HepG2 (cell line): ENCODE results near the gene CORO7.

Source experiments
- CHD2 ChIP-seq: IDR thresholded peaks from 2 replicates; pipeline ENCODE4 v1.6.1; 2011; ENCODE audit warnings: low read depth, low read length, improper control_type of control experiment
- CTCF ChIP-seq: sonication (generic); formaldehyde crosslinking; IDR thresholded peaks from 2 replicates; pipeline ENCODE4 v1.5.0; 2020; ENCODE audit warnings: mild to moderate bottlenecking, missing genetic modification reagents, moderate library complexity
- ZBTB3 ChIP-seq: sonication (generic); formaldehyde crosslinking; IDR thresholded peaks from 2 replicates; pipeline ENCODE4 v1.4.0; 2020; ENCODE audit warnings: low read depth, mild to moderate bottlenecking, moderate library complexity, missing genetic modification reagents, borderline replicate concordance
- ZNF552 ChIP-seq: sonication (generic); formaldehyde crosslinking; IDR thresholded peaks from 2 replicates; pipeline ENCODE4 v1.9.0; 2022; ENCODE audit warnings: missing genetic modification reagents, mild to moderate bottlenecking, borderline replicate concordance
- TF ChIP-seq, protein P1 (sequence below): sonication (generic); formaldehyde crosslinking; IDR thresholded peaks from 2 replicates; pipeline ENCODE4 v1.4.0; 2020; ENCODE audit warnings: mild to moderate bottlenecking, missing genetic modification reagents
- TF ChIP-seq, protein P2 (sequence below): sonication (generic); formaldehyde crosslinking; IDR thresholded peaks from 2 replicates; pipeline ENCODE4 v1.5.0; 2020; ENCODE audit warnings: missing genetic modification reagents, mild to moderate bottlenecking, borderline replicate concordance

- no peak for TF ChIP-seq ZBTB3 (CRISPR knock-in tag)
- no peak for TF ChIP-seq CTCF
- no peak for TF ChIP-seq CHD2
- TF ChIP-seq, protein P1, sequence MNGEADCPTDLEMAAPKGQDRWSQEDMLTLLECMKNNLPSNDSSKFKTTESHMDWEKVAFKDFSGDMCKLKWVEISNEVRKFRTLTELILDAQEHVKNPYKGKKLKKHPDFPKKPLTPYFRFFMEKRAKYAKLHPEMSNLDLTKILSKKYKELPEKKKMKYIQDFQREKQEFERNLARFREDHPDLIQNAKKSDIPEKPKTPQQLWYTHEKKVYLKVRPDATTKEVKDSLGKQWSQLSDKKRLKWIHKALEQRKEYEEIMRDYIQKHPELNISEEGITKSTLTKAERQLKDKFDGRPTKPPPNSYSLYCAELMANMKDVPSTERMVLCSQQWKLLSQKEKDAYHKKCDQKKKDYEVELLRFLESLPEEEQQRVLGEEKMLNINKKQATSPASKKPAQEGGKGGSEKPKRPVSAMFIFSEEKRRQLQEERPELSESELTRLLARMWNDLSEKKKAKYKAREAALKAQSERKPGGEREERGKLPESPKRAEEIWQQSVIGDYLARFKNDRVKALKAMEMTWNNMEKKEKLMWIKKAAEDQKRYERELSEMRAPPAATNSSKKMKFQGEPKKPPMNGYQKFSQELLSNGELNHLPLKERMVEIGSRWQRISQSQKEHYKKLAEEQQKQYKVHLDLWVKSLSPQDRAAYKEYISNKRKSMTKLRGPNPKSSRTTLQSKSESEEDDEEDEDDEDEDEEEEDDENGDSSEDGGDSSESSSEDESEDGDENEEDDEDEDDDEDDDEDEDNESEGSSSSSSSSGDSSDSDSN, result no peak
- no peak for TF ChIP-seq ZNF552 (CRISPR knock-in tag)
- TF ChIP-seq, protein P2, sequence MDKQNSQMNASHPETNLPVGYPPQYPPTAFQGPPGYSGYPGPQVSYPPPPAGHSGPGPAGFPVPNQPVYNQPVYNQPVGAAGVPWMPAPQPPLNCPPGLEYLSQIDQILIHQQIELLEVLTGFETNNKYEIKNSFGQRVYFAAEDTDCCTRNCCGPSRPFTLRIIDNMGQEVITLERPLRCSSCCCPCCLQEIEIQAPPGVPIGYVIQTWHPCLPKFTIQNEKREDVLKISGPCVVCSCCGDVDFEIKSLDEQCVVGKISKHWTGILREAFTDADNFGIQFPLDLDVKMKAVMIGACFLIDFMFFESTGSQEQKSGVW, result no peak
These were observed 36.0 kb downstream of the CORO7 start for GRCh38 chr16:4380119-4381063.
